ENCODE measurements around the gene NT5DC3.

Gene NT5DC3

GRCh38 chr12:103743788-103744187, 97.2 kb downstream of the NT5DC3 start:
- no peak for DNase-seq

GRCh38 chr12:103742349-103742932, 98.6 kb downstream of the NT5DC3 start:
- no peak for DNase-seq

- DNase-seq: no peak
Observed at GRCh38 chr12:103737881-103738280, 103.2 kb downstream of the NT5DC3 start.

GRCh38 chr12:103736572-103736971, 104.5 kb downstream of the NT5DC3 start:
- no peak for DNase-seq

GRCh38 chr12:103735291-103735690, 105.7 kb downstream of the NT5DC3 start:
- DNase-seq: no peak

GRCh38 chr12:103734863-103735262, 106.2 kb downstream of the NT5DC3 start:
- DNase-seq: no peak

GRCh38 chr12:103731539-103731938, 109.5 kb downstream of the NT5DC3 start:
- DNase-seq: no peak

- no peak for DNase-seq
Observed at GRCh38 chr12:103729499-103729898, 111.5 kb downstream of the NT5DC3 start.

- no peak for DNase-seq
Observed at GRCh38 chr12:103728323-103728722, 112.7 kb downstream of the NT5DC3 start.

- no peak for DNase-seq
Observed at GRCh38 chr12:103727638-103728037, 113.4 kb downstream of the NT5DC3 start.

- no peak for DNase-seq
Observed at GRCh38 chr12:103725398-103725797, 115.6 kb downstream of the NT5DC3 start.
